Measurements from ENCODE around the gene SELPLG.

Gene SELPLG

GRCh38 chr12:108607981-108608600 lies 25.6 kb downstream of the SELPLG start:
- intact Hi-C loops (cut with DNase I), result no loop called here
- peak in 1 of 10 donors; percentile 42 for DNase-seq

GRCh38 chr12:108606492-108606891 lies 27.2 kb downstream of the SELPLG start:
- DNase-seq, result no peak
- intact Hi-C loops (cut with DNase I), result no loop called here

GRCh38 chr12:108605690-108606406 lies 27.8 kb downstream of the SELPLG start:
- intact Hi-C loops (cut with DNase I), result no loop called here
- peak in 1 of 10 donors; percentile 2 for DNase-seq

- intact Hi-C loops (cut with DNase I), result no loop called here
- DNase-seq, result peak in 1 of 10 donors; percentile 15
These were observed 28.5 kb downstream of the SELPLG start for GRCh38 chr12:108605000-108605689.

GRCh38 chr12:108604208-108604941 lies 29.3 kb downstream of the SELPLG start:
- intact Hi-C loops (cut with DNase I), result no loop called here

GRCh38 chr12:108603743-108604142 lies 30.0 kb downstream of the SELPLG start:
- no peak for DNase-seq
- intact Hi-C loops (cut with DNase I), result no loop called here

More at GRCh38 chr12:108604208-108604941, 29.3 kb downstream of the SELPLG start:
- peak in 1 of 10 donors; percentile 55 for DNase-seq

GRCh38 chr12:108602976-108603704 lies 30.6 kb downstream of the SELPLG start:
- intact Hi-C loops (cut with DNase I), result no loop called here
- DNase-seq, result peak in 2 of 10 donors; percentile 57 to 79

GRCh38 chr12:108602209-108602705 lies 31.4 kb downstream of the SELPLG start:
- DNase-seq, result peak in 1 of 10 donors; percentile 35
- intact Hi-C loops (cut with DNase I), result no loop called here

- intact Hi-C loops (cut with DNase I), result no loop called here
- DNase-seq, result peak in 1 of 10 donors; percentile 8
These were observed 33.0 kb downstream of the SELPLG start for GRCh38 chr12:108600702-108601007.

- intact Hi-C loops (cut with DNase I), result no loop called here
- DNase-seq, result peak in 1 of 10 donors; percentile 19
These were observed 33.6 kb downstream of the SELPLG start for GRCh38 chr12:108599948-108600701.

GRCh38 chr12:108599541-108599940 lies 34.2 kb downstream of the SELPLG start:
- intact Hi-C loops (cut with DNase I), result no loop called here
- DNase-seq, result peak in 1 of 10 donors; percentile 35

- peak in 1 of 10 donors; percentile 15 for DNase-seq
- intact Hi-C loops (cut with DNase I), result no loop called here
These were observed 35.0 kb downstream of the SELPLG start for GRCh38 chr12:108598553-108599250.

GRCh38 chr12:108597559-108598471 lies 35.9 kb downstream of the SELPLG start, which contains the start of gene TMEM119:
TMEM119 (minus strand) TSS chr12:108598084; CDS start chr12:108592383, 5,701 bp downstream.
- DNase-seq, result peak in 2 of 10 donors; percentile 71 to 86
- intact Hi-C loops (cut with DNase I), result no loop called here

GRCh38 chr12:108596854-108597558 lies 36.7 kb downstream of the SELPLG start:
- peak in 2 of 10 donors; percentile 47 to 70 for DNase-seq
- intact Hi-C loops (cut with DNase I), result no loop called here

GRCh38 chr12:108595711-108596647 lies 37.7 kb downstream of the SELPLG start:
- intact Hi-C loops (cut with DNase I), result no loop called here
- peak in 2 of 10 donors; percentile 59 for DNase-seq
